ENCODE measurements around the gene BNIP1. TPM values are rescaled to one million over a fixed set of nuclear protein-coding genes. Genes with fewer than 3 reads are reported as not detected.

Gene BNIP1
- total RNA-seq = 24.0 and 26.9 TPM in 2 replicates

DNA sequence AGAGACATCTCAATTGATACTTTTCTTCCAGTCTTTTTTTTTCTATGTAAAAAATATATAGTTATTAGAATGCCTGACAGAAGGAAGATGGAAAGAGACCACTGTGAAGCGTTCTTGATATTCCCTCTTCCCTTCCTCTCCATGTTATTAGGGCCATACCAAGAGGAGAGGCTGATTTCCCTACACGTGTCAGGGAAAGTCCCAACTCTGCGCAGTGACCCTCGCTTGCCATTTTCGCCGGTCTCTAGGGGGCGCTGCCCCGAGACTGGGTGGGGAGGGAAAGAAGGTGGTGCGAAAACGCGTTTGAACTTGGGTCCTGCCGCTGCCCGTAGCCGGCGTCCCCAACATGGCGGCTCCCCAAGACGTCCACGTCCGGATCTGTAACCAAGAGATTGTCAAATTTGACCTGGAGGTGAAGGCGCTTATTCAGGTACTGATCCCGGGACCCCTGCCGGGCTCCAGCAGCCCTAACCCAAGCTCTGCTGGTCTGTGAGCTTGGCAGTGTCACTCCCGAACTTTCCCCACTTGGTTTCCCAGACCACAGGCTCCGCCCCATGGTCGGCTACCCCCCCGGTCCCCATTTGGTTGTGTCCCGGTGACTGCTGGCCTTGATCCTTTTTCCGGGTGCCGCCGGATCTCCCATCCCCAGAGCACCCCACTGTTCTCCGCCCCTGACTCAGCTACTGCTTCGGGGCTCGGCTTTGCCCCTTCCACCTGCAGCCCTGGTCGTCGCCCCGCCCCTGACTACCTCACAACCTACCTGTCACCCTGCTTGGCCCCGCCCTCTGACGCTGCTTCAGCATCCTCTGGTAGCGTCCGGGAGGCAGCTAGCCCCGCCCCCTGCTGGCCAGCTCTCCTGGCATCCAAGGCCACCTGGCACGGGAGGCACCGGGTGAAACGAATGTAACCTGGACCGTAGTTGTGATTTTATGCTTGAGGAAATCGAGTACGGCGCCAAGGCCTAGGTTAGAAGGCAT lies at the start of gene BNIP1:
TSS of gene BNIP1 (plus strand) at position 332 of the 977 bp plus-strand sequence. CDS start at position 347, 15 bp downstream.

Other genes with a start within 250 kb of the BNIP1 start
- gene RPL26L1, start 185.1 kb upstream of the BNIP1 start, total RNA-seq = 24.2 and 28.5 TPM in 2 replicates
- gene ATP6V0E1, start 160.8 kb upstream of the BNIP1 start, total RNA-seq = 119 and 157 TPM in 2 replicates
- gene CREBRF, start 88.2 kb upstream of the BNIP1 start, total RNA-seq = 19.1 and 25.0 TPM in 2 replicates
- gene NKX2-5, start 90.7 kb downstream of the BNIP1 start, total RNA-seq = 0.65 TPM in 1 of 2 replicates, not detected in the other
- 553 and 581 TPM in 2 replicates for gene STC2, start 183.9 kb downstream of the BNIP1 start, total RNA-seq

Data from hair follicle dermal papilla cell (primary cell).